HL-60 (cell line): ENCODE results near the gene RMND5B.

Experiments used
- CTCF ChIP-seq: IDR thresholded peaks from one replicate; pipeline ENCODE4 v1.5.1; 2011; ENCODE audit warnings: low read length, control low read depth, inconsistent platforms; ENCODE audit not compliant: insufficient read depth
- GABPA ChIP-seq: IDR thresholded peaks from 2 replicates; pipeline ENCODE4 v1.6.1; 2012; ENCODE audit warnings: low read depth
- POLR2AphosphoS5 ChIP-seq: IDR thresholded peaks from 2 replicates; pipeline ENCODE4 v1.6.1; 2012; ENCODE audit warnings: low read depth
- REST ChIP-seq: IDR thresholded peaks from 2 replicates; pipeline ENCODE4 v1.6.1; 2012; ENCODE audit warnings: low read depth; ENCODE audit not compliant: insufficient replicate concordance
- SPI1 ChIP-seq: IDR thresholded peaks from 2 replicates; pipeline ENCODE4 v1.6.1; 2012; ENCODE audit warnings: low read depth, mild to moderate bottlenecking, borderline replicate concordance

- no peak for TF ChIP-seq CTCF
- no peak for TF ChIP-seq GABPA
- TF ChIP-seq POLR2AphosphoS5 = no peak
- TF ChIP-seq REST = no peak
- TF ChIP-seq SPI1 = no peak
These were observed 16.9 kb upstream of the RMND5B start for GRCh38 chr5:178113841-178114324.
